Transverse colon (tissue), 4 donors: ENCODE measurements around the gene SHC3. TPM values are rescaled to one million over a fixed set of nuclear protein-coding genes. Genes with fewer than 3 reads are reported as not detected.

Experiments
- DNase-seq: peaks from one replicate; pipeline ENCODE4 v3.0.0-alpha.2; 2019
- H3K27ac ChIP-seq, 4 donors: fragments of 200-600 bp; sonication (generic); 2 replicates each; pipeline ENCODE4 v1.5.1; 2016 to 2018; ENCODE audit warnings: inconsistent platforms in 4 of 4
- H3K27me3 ChIP-seq: fragments of 200-600 bp; sonication (generic); 2 replicates; pipeline ENCODE4 v1.5.1; 2017; ENCODE audit warnings: inconsistent platforms
- H3K36me3 ChIP-seq, 4 donors: fragments of 200-600 bp; sonication (generic); 2 replicates each; pipeline ENCODE4 v1.5.1; 2017 to 2019; ENCODE audit warnings: inconsistent platforms in 4 of 4
- H3K4me1 ChIP-seq, 4 donors: fragments of 200-600 bp; sonication (generic); 2 replicates each; pipeline ENCODE4 v1.5.1; 2017 to 2020; ENCODE audit warnings: inconsistent platforms in 4 of 4
- H3K4me3 ChIP-seq, 4 donors: fragments of 200-600 bp; sonication (generic); 1 replicate in 1 of 4; 2 replicates in 3 of 4; pipeline versions ENCODE4 v1.5.1 to v1.6.1; 2017 to 2019; ENCODE audit warnings: inconsistent platforms in 4 of 4
- H3K9me3 ChIP-seq, 2 donors: fragments of 200-600 bp; sonication (generic); 2 replicates each; pipeline ENCODE4 v1.5.1; 2017 to 2019; ENCODE audit warnings: inconsistent platforms in 2 of 2
- CTCF ChIP-seq, 5 experiments: fragments of 200-600 bp in 3 of 5; fragments of 450-650 bp in 2 of 5; sonication (generic) in 3 of 5; IDR thresholded peaks; 1 replicate in 2 of 5; 2 replicates in 3 of 5; pipeline ENCODE4 v1.5.1; 2016 to 2017; ENCODE audit warnings: antibody characterized with exemption in 5 of 5, inconsistent platforms in 3 of 5, mild to moderate bottlenecking in 2 of 5, moderate library complexity in 1 of 5
- EP300 ChIP-seq: sonication (generic); formaldehyde crosslinking; IDR thresholded peaks from one replicate; pipeline ENCODE4 v1.6.1; 2017; ENCODE audit warnings: antibody characterized with exemption, low read depth
- POLR2A ChIP-seq: fragments of 450-650 bp; IDR thresholded peaks from one replicate; pipeline ENCODE4 v1.6.1; 2016; ENCODE audit warnings: antibody characterized with exemption, mild to moderate bottlenecking, moderate library complexity
- POLR2AphosphoS5 ChIP-seq, 3 donors: sonication (generic); formaldehyde crosslinking; IDR thresholded peaks; one replicate each; pipeline ENCODE4 v1.6.1; 2016; ENCODE audit warnings: antibody characterized with exemption in 3 of 3
- WGBS, 2 donors: methylation state at CpG; one replicate each; pipeline ENCODE4 v1.1.5; 2018; ENCODE audit warnings: low coverage in 1 of 2; 5-methylcytosine and 5-hydroxymethylcytosine counted together
- in situ Hi-C, 4 donors: fragments of 200-750 bp; cut with MboI; loops; one replicate each; pipeline versions ENCODE4 v1.15.0 to v1.15.1; 2017; ENCODE audit warnings: low sequenced_read_pairs in 3 of 4, low pct_ligation_motif_present in 1 of 4, low pct_unique_long_range_greater_than_20kb in 1 of 4
- intact Hi-C: fragments of 100-400 bp; cut with DNase I; formaldehyde crosslinking; loops from one replicate; pipeline ENCODE4 v1.15.1; 2023; ENCODE audit warnings: low total_unique reads
- total RNA-seq, 4 donors: library from RNA; depleted of rRNA; stranded (reverse); fragments of >200 nt; gene quantifications; one replicate each; pipeline ENCODE4 v1.1.0, GENCODE V29; 2016

Gene SHC3
- total RNA-seq, 4 donors from 2014 or later = 1.1 to 4.8 (median 2.7) TPM

- no peaks in the 10 kb centered on the region for H3K27me3 ChIP-seq
- no peak for DNase-seq
- WGBS, 2 donors = 77 to 94% methylated on average over 3 to 5 of the region's 5 CpGs
- no peaks in the 10 kb centered on the region for H3K9me3 ChIP-seq
- intact Hi-C loops = no loop called here
- H3K36me3 ChIP-seq = no peaks in the 10 kb centered on the region
- in situ Hi-C loops = no loop called here
- peaks cover 0 to 9% (median 0%) of the 10 kb centered on the region in 4 donors for H3K4me1 ChIP-seq
- no peak overlapping the region for H3K27ac ChIP-seq
- H3K4me3 ChIP-seq = no peak overlapping the region
- TF ChIP-seq POLR2A (no peak), POLR2AphosphoS5 (IDR thresholded peaks at IDR 0.05) (peak in 2 of 3 donors; percentile 13 to 66)
Measured at GRCh38 chr9:89038382-89039103, 140.1 kb downstream of the SHC3 start.

- Histone ChIP-seq H3K4me3 (no peak overlapping the region), H3K9me3 (no peaks in the 10 kb centered on the region), H3K27ac (peak overlapping the region in 3 of 4 donors; percentile 8 to 20 (median 16)), H3K27me3 (no peaks in the 10 kb centered on the region), H3K4me1 (peaks cover 0 to 9% (median 0%) of the 10 kb centered on the region in 4 donors), H3K36me3 (no peaks in the 10 kb centered on the region)
- WGBS, 2 donors = 74 to 90% methylated on average over 2 to 9 of the region's 9 CpGs
- intact Hi-C loops (no loop called here), in situ Hi-C loops (no loop called here)
- no peak for DNase-seq
- no peak for TF ChIP-seq EP300
- TF ChIP-seq CTCF (IDR thresholded peaks at IDR 0.05) = no peak
- TF ChIP-seq POLR2A = no peak
- no peak for TF ChIP-seq POLR2AphosphoS5 (IDR thresholded peaks at IDR 0.05)
Measured at GRCh38 chr9:89037891-89038290, 140.7 kb downstream of the SHC3 start.

DNA sequence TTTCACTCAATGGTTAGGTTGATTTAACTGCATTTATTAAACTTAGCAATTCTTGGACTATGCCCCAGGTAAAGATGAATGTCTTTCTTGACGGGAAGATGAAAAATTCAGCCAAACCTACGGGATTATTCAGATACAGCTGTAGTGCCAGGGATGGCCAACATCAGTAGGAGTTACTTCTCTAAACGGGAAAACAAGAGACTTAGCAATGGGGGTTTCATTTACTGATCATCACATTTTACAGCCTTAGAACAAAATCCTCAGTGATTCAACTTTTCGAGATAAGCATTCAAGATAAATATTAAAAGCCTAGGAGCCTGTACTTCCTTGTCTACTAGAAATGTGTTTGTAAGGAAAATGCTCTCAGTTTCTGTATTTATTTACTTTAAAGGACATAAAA, 141.3 kb downstream of the SHC3 start:
- peak overlapping the region in 3 of 4 donors; percentile 8 to 20 (median 16) for H3K27ac ChIP-seq
- no peaks in the 10 kb centered on the region for H3K36me3 ChIP-seq
- H3K4me1 ChIP-seq = peaks cover 0 to 9% (median 0%) of the 10 kb centered on the region in 4 donors
- intact Hi-C loops (no loop called here), in situ Hi-C loops (no loop called here)
- no peak for DNase-seq
- no peaks in the 10 kb centered on the region for H3K9me3 ChIP-seq
- no peaks in the 10 kb centered on the region for H3K27me3 ChIP-seq
- TF ChIP-seq EP300 = no peak
- no peak for TF ChIP-seq POLR2AphosphoS5 (IDR thresholded peaks at IDR 0.05)
- no peak for TF ChIP-seq POLR2A
- TF ChIP-seq CTCF (IDR thresholded peaks at IDR 0.05) = no peak
- 25 to 34% methylated on average over 4 of the region's 4 CpGs for WGBS, 2 donors
- H3K4me3 ChIP-seq = no peak overlapping the region

DNA sequence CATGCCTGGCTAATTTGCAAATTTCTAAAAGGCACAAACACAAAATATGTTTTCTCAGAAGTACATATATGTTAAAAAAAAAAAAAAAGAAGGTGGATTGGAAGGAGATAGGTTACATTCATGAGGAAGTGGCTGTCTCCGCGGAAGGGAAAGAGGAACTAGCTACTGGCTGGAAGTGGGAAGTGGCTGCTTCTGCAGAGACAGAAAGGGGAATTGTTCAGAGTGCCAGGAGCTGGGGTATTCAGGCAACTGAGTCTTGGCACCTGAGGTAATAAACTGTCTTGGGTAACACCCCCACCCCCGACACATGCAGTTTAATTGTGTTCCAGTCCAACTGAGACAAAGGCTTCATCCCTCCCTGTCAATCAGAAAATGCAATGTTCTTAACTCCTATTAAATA, 141.7 kb downstream of the SHC3 start:
- no peak overlapping the region for H3K27ac ChIP-seq
- intact Hi-C loops = no loop called here

More for the DNA sequence above, 141.7 kb downstream of the SHC3 start:
- no peak for DNase-seq
- WGBS, 2 donors = 52 to 67% methylated on average over 3 of the region's 3 CpGs
- Histone ChIP-seq H3K36me3 (no peaks in the 10 kb centered on the region), H3K4me3 (no peak overlapping the region), H3K4me1 (peaks cover 0 to 9% (median 0%) of the 10 kb centered on the region in 4 donors), H3K9me3 (no peaks in the 10 kb centered on the region), H3K27me3 (no peaks in the 10 kb centered on the region)
- in situ Hi-C loops = no loop called here
- TF ChIP-seq POLR2A (no peak), POLR2AphosphoS5 (IDR thresholded peaks at IDR 0.05) (no peak), EP300 (no peak), CTCF (IDR thresholded peaks at IDR 0.05) (no peak)
